HG03196 (cell line): ENCODE measurements around the gene FOXP1.
"Not testable (repeated sequence)": the region's sequence is repeated elsewhere in the genome, so short reads cannot be mapped to it uniquely, and the experiment has no call there.

ENCODE experiments used
- ATAC-seq: cut with Tn5 transposase; IDR thresholded peaks from one replicate; pipeline ENCODE4 v1.9.1; 2021; ENCODE audit not compliant: unreplicated experiment

The FOXP1 gene

GRCh38 chr3:71454512-71455403, 128.8 kb downstream of the FOXP1 start:
- ATAC-seq: no peak

DNA sequence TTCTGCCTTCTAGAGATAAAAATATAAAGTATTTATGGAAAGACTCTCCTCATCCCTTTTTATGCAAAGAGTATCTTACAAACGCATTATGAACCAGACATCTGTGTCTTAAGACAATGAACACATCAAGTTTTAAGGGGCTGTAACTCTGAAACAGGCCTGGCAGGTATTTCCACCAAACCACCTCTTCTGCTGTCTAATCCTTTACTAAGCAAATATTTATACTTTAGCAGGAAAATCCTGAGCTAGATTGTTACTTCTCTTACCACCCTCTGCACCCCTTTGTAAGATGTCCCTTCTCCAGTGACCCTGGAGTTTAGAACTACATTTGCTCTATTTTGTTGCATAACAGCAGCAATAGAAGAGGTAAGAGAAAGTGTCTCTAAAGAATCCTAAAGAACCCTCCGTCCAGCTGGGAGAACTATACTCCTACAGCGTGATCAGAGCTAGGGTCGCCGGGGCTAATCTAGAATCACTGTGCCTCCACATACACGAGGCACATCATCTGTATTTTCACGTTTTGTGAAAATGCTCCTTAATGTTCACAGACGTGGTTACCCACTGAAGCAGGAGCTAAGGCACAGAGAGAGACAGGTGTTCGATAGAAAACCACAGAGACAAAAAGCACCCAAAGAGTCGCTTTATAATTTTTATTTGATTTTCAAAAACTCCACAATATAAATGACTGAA, 129.6 kb downstream of the FOXP1 start:
- no peak for ATAC-seq

DNA sequence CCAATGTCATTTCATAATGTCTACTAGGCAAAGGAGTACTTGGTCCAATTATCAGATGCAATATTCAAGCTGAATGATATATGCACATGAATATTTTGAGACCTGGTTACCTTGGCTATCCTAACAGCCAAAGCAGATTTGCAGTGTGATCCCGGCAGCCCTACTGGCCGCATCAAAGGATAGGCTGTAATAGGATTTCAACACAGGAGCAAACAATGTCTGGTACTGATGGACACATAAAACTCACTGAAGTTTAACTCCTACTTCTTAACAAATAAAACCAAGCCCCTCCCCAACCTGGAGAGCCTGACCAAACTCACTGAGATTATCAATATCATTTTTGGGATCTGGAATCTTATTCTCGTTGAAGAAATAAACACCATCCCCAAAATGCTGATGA, 130.2 kb downstream of the FOXP1 start:
- ATAC-seq: no peak

DNA sequence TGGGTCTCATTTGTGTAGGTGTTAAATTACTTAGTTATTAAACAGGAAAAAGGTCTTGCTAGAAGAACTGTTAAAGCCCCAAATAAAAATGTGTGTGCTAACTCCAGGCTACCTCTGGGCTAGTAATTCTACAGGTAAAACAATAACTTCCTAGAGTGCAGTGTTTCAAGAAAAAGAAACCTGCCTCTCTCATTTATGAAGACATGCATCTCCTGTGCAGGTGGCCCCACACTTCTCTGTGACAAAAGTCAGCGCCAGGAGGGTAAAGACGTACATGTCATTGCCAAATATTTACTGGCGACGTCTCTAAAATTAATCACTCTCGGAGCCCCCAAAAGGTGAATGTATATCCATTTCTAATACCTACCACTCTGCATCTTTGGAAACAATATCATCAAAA, 131.7 kb downstream of the FOXP1 start:
- ATAC-seq: no peak

- ATAC-seq: no peak
Measured at GRCh38 chr3:71451060-71451459, 132.5 kb downstream of the FOXP1 start.

- ATAC-seq: no peak
Measured at GRCh38 chr3:71450162-71450561, 133.4 kb downstream of the FOXP1 start.

GRCh38 chr3:71447803-71448202, 135.7 kb downstream of the FOXP1 start:
- no peak for ATAC-seq

GRCh38 chr3:71447197-71447596, 136.3 kb downstream of the FOXP1 start:
- ATAC-seq: no peak

DNA sequence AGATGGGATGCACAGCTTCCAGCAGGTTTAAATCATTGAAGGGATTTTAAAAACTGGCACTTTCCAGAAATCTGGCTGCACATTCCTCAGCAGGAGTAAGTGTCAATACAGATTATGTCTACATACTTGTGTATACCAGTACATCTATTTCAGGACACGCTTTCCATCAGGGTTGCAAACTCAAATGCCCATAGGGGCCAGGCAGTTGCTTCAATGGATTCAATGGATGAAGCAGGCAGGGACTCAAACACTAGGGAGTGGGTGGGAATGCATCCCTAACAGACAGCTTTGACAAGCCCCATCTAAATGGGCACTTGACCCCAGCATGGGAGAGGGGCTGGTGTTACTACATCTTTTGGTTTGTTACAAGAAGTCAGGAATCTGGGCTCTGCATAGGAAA, 136.8 kb downstream of the FOXP1 start:
- no peak for ATAC-seq

DNA sequence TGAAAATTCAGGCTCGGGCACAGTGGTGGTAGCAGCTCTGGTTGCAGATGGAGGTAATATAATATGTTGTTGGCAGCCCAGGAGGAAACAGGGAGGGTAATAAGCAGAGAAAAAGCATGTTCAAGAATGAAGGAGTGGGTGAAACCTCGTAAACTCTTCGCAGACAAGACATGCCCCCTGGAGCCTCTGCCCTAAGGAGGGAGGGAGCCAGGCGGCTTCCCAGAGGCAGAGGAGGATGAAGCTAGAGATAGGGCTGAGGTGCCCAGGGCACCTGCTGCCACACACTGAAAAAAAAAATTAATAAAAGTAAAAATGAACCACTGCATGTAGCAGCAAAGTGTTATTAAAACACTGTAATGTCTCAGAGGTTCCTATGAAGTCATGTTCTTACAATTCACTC, 137.3 kb downstream of the FOXP1 start:
- ATAC-seq: no peak

GRCh38 chr3:71444861-71445259, 138.7 kb downstream of the FOXP1 start:
- ATAC-seq: no peak

DNA sequence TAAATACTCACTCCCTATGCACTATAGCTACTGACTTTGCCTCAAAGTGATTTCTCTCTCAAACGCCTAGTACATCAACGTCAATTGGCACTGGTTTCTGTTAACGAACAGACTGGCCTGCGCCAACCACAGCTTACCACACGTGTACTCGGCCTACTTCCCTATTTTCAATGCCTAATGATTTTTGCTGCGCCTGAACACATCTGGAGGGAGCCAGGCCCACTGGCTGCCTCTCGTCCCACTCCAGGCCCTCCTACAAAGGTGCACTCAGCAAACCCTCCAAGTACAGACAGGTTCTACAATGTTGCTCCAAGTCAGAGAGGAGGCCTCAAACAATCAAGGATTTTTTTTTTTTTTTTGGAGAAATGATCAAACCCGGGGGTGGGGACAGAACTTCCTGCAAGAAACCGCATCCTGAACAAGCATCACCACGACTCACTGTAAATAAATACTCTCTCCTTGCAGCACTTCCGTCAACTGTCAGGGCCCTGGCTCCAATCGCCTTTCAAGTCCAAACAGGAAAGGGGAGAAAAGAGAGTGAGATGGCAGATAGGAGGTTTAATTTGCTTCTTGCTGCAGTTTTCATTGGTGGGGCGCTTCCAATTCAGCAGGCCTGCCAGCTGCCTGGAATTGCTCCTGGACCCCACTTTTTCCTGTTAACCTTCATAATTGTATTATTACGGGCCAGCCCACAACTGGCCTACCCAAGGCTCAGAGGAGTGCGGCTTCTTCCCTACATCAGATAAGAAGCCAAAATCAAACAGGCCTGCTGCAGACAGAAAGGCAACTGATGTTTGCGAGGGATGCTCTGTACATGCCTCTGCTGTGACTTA, 139.3 kb downstream of the FOXP1 start:
- ATAC-seq: peak; percentile 92

- ATAC-seq: no peak
Measured at GRCh38 chr3:71443332-71443731, 140.2 kb downstream of the FOXP1 start.

DNA sequence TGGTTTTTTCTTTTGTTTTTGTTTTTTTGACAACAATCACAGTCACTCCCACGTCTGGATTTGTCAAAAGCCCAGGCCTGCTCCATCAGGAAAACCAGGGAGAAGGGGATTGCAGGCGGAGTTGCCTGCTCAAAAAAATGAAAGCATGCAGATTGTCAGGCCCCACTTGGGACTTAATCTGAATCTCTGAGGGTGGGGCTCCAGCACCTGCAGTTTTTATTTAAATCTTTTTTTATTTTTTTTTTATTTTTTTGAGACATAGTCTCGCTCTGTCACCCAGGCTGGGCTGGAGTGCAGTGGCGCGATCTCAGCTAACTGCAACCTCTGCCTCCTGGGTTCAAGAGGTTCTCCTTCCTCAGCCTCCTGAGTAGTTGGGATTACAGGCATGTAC, 140.9 kb downstream of the FOXP1 start:
- no peak for ATAC-seq

- no peak for ATAC-seq
Measured at GRCh38 chr3:71441925-71442651, 141.4 kb downstream of the FOXP1 start.

- no peak for ATAC-seq
Measured at GRCh38 chr3:71441217-71441924, 142.2 kb downstream of the FOXP1 start.

DNA sequence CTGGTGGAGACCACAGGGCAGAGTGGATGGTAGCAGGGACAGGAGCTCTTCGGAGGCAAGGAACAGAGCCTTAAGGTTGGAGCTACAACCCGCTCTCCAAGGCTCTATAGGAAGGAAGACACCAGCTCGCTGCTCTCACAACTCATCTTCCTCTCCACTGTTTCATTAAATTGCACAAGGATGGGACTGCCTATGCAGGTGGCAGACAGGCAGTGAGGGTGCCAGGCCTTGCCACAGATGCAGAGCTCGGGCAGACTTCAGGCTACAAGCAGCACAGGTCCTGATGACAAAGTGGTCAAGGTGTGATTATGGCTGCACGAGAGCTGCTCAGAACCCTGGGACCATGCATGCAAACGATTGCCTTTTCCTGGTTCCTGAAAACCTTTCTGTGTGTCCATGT, 144.6 kb downstream of the FOXP1 start:
- ATAC-seq: no peak

GRCh38 chr3:71438071-71438685, 145.3 kb downstream of the FOXP1 start:
- ATAC-seq: no peak

- no peak for ATAC-seq
Measured at GRCh38 chr3:71436337-71436736, 147.2 kb downstream of the FOXP1 start.

GRCh38 chr3:71435836-71436235, 147.7 kb downstream of the FOXP1 start:
- ATAC-seq: not testable (repeated sequence)
